Measurements from ENCODE around the gene AGRN.
"Not testable (repeated sequence)": the region's sequence is repeated elsewhere in the genome, so short reads cannot be mapped to it uniquely, and the experiment has no call there.

AGRN gene

GRCh38 chr1:982765-983436, 37.0 kb upstream of the AGRN start:
- no peak for DNase-seq

GRCh38 chr1:983798-984475, 36.0 kb upstream of the AGRN start:
- DNase-seq: peak; percentile 68

GRCh38 chr1:984476-984814, 35.5 kb upstream of the AGRN start:
- DNase-seq: no peak

GRCh38 chr1:985126-985525, 34.8 kb upstream of the AGRN start:
- no peak for DNase-seq

- DNase-seq: not testable (repeated sequence)
These were observed 31.9 kb upstream of the AGRN start for GRCh38 chr1:988061-988460.

GRCh38 chr1:991275-991674, 28.6 kb upstream of the AGRN start:
- not testable (repeated sequence) for DNase-seq

GRCh38 chr1:991895-992294, 28.0 kb upstream of the AGRN start:
- DNase-seq: no peak

GRCh38 chr1:992362-992761, 27.6 kb upstream of the AGRN start:
- no peak for DNase-seq

- no peak for DNase-seq
These were observed 26.4 kb upstream of the AGRN start for GRCh38 chr1:993379-993995.

GRCh38 chr1:994546-994945, 25.4 kb upstream of the AGRN start:
- DNase-seq: not testable (repeated sequence)

- DNase-seq: peak; percentile 28
These were observed 24.0 kb upstream of the AGRN start for GRCh38 chr1:995665-996633.

GRCh38 chr1:996851-997712, 22.8 kb upstream of the AGRN start:
- DNase-seq: peak; percentile 46

GRCh38 chr1:997713-997992, 22.3 kb upstream of the AGRN start:
- no peak for DNase-seq

GRCh38 chr1:997993-998744, 21.8 kb upstream of the AGRN start:
- peak; percentile 81 for DNase-seq

GRCh38 chr1:998745-998994, 21.2 kb upstream of the AGRN start:
- peak; percentile 74 for DNase-seq

- DNase-seq: peak; percentile 76
These were observed 20.8 kb upstream of the AGRN start for GRCh38 chr1:998995-999724.

GRCh38 chr1:999725-1000356, 20.1 kb upstream of the AGRN start, which contains the start of gene HES4:
TSS of gene HES4 (minus strand) at chr1:1000097. CDS start at chr1:999973, 124 bp downstream.
- DNase-seq: peak; percentile 97

- DNase-seq: peak; percentile 95
These were observed 19.4 kb upstream of the AGRN start for GRCh38 chr1:1000357-1001056.

- DNase-seq: peak; percentile 83
These were observed 18.7 kb upstream of the AGRN start for GRCh38 chr1:1001057-1001783.

Data from eye (tissue), 1 donor.